HEK293T (cell line): ENCODE measurements around the gene SCN7A.

Experiments used
- ARNT ChIP-seq: fragments of 450-650 bp; IDR thresholded peaks from 2 replicates; pipeline ENCODE4 v1.6.1; 2017; ENCODE audit warnings: mild to moderate bottlenecking
- BHLHE40 ChIP-seq: fragments of 450-650 bp; IDR thresholded peaks from 2 replicates; pipeline ENCODE4 v1.6.1; 2016; ENCODE audit warnings: mild to moderate bottlenecking, moderate library complexity, borderline replicate concordance
- CTBP1 ChIP-seq: fragments of 450-650 bp; IDR thresholded peaks from 2 replicates; pipeline ENCODE4 v1.6.1; 2016; ENCODE audit warnings: borderline replicate concordance
- ELF4 ChIP-seq: fragments of 450-650 bp; IDR thresholded peaks from 2 replicates; pipeline ENCODE4 v1.6.1; 2017; ENCODE audit warnings: antibody characterized with exemption
- FOXK2 ChIP-seq: fragments of 450-650 bp; IDR thresholded peaks from 2 replicates; pipeline ENCODE4 v1.6.1; 2016; ENCODE audit warnings: mild to moderate bottlenecking
- FOXM1 ChIP-seq: fragments of 450-650 bp; IDR thresholded peaks from 2 replicates; pipeline ENCODE4 v1.6.1; 2017; ENCODE audit warnings: mild to moderate bottlenecking, borderline replicate concordance
- HDGF ChIP-seq: fragments of 450-650 bp; IDR thresholded peaks from 2 replicates; pipeline ENCODE4 v1.6.1; 2017; ENCODE audit warnings: antibody characterized with exemption, borderline replicate concordance
- L3MBTL2 ChIP-seq: fragments of 450-650 bp; conservative IDR thresholded peaks from 2 replicates; pipeline ENCODE4 v1.6.1; 2016; ENCODE audit warnings: mild to moderate bottlenecking
- NFRKB ChIP-seq: fragments of 450-650 bp; IDR thresholded peaks from 2 replicates; pipeline ENCODE4 v1.6.1; 2016; ENCODE audit warnings: mild to moderate bottlenecking, moderate library complexity
- PKNOX1 ChIP-seq: fragments of 450-650 bp; IDR thresholded peaks from 2 replicates; pipeline ENCODE4 v1.6.1; 2016
- SP1 ChIP-seq: fragments of 450-650 bp; IDR thresholded peaks from 2 replicates; pipeline ENCODE4 v1.6.1; 2017
- SUZ12 ChIP-seq: fragments of 450-650 bp; IDR thresholded peaks from 2 replicates; pipeline ENCODE4 v1.6.1; 2016; ENCODE audit warnings: mild to moderate bottlenecking
- TARDBP ChIP-seq: fragments of 450-650 bp; IDR thresholded peaks from 2 replicates; pipeline ENCODE4 v1.6.1; 2016
- ZNF384 ChIP-seq: fragments of 450-650 bp; IDR thresholded peaks from 2 replicates; pipeline ENCODE4 v1.6.1; 2016

- TF ChIP-seq SP1 (no peak), ELF4 (no peak), ZNF384 (no peak), CTBP1 (no peak), BHLHE40 (no peak), FOXM1 (no peak), NFRKB (no peak), SUZ12 (no peak), FOXK2 (no peak), TARDBP (no peak), ARNT (no peak), L3MBTL2 (no peak), PKNOX1 (no peak), HDGF (no peak)
Measured at GRCh38 chr2:166376488-166376828, 117.6 kb downstream of the SCN7A start.
